Type B pancreatic cell (in vitro differentiated cells): ENCODE data around the gene MUCL1. TPM values are rescaled to one million over a fixed set of nuclear protein-coding genes. Genes with fewer than 3 reads are reported as not detected.
"Not testable (repeated sequence)": the region's sequence is repeated elsewhere in the genome, so short reads cannot be mapped to it uniquely, and the experiment has no call there.

ENCODE experiments used
- DNase-seq: peaks from one replicate; pipeline ENCODE4 v3.0.0; 2021; ENCODE audit warnings: mixed read lengths; ENCODE audit not compliant: unreplicated experiment; ENCODE audit errors: extremely low spot score
- H3K27ac Mint-ChIP-seq: 2 replicates; pipeline ENCODE4 v1.8.0; 2021; ENCODE audit warnings: mild to moderate bottlenecking, mixed read lengths
- H3K27me3 Mint-ChIP-seq: 2 replicates; pipeline ENCODE4 v1.8.0; 2021; ENCODE audit warnings: mixed read lengths
- H3K36me3 Mint-ChIP-seq: 2 replicates; pipeline ENCODE4 v1.8.0; 2021; ENCODE audit warnings: mixed read lengths
- H3K4me1 Mint-ChIP-seq: one replicate; pipeline ENCODE4 v1.8.0; 2021; ENCODE audit warnings: mixed read lengths; ENCODE audit not compliant: unreplicated experiment
- H3K4me3 Mint-ChIP-seq: 2 replicates; pipeline ENCODE4 v1.8.0; 2021; ENCODE audit warnings: mild to moderate bottlenecking, mixed read lengths
- H3K9me3 Mint-ChIP-seq: 2 replicates; pipeline ENCODE4 v1.8.0; 2021; ENCODE audit warnings: mixed read lengths
- total RNA-seq: library from RNA; stranded (reverse); gene quantifications from 2 replicates; pipeline ENCODE4 v1.2.1, GENCODE V29; 2021; ENCODE audit warnings: low replicate concordance
- TF ChIP-seq, protein P1 (sequence below): fragments of 200-600 bp; sonication (generic); conservative IDR thresholded peaks from 2 replicates; pipeline ENCODE4 v1.5.0; 2021; ENCODE audit warnings: antibody characterized with exemption, mild to moderate bottlenecking

The MUCL1 gene
- total RNA-seq, 1 donor from 2014 or later, result not detected

DNA sequence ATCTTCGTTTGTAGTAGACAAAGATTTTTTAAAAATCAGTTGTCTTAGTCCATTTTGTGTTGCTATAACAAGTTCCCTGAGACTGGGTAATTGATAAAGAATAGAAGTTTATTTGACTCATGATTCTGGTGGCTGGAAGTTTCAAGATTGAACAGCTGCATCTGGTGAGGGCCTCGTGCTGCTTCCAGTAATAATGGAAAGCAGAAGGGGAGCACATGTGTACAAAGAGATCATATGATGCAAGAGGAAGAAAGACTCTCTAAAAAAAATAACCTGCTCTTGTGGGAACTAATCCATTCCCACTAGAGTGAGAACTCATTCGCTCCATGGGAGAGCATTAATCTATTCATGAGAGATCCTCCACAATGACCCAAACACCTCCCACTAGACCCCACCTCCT, 24.8 kb downstream of the MUCL1 start:
- Mint-ChIP-seq H3K27ac (no peak overlapping the region), H3K9me3 (no peaks in the 10 kb centered on the region), H3K36me3 (no peaks in the 10 kb centered on the region), H3K4me3 (no peak overlapping the region), H3K4me1 (no peaks in the 10 kb centered on the region), H3K27me3 (no peaks in the 10 kb centered on the region)
- TF ChIP-seq, protein P1, sequence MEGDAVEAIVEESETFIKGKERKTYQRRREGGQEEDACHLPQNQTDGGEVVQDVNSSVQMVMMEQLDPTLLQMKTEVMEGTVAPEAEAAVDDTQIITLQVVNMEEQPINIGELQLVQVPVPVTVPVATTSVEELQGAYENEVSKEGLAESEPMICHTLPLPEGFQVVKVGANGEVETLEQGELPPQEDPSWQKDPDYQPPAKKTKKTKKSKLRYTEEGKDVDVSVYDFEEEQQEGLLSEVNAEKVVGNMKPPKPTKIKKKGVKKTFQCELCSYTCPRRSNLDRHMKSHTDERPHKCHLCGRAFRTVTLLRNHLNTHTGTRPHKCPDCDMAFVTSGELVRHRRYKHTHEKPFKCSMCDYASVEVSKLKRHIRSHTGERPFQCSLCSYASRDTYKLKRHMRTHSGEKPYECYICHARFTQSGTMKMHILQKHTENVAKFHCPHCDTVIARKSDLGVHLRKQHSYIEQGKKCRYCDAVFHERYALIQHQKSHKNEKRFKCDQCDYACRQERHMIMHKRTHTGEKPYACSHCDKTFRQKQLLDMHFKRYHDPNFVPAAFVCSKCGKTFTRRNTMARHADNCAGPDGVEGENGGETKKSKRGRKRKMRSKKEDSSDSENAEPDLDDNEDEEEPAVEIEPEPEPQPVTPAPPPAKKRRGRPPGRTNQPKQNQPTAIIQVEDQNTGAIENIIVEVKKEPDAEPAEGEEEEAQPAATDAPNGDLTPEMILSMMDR, result no peak
- DNase-seq, result no peak

DNA sequence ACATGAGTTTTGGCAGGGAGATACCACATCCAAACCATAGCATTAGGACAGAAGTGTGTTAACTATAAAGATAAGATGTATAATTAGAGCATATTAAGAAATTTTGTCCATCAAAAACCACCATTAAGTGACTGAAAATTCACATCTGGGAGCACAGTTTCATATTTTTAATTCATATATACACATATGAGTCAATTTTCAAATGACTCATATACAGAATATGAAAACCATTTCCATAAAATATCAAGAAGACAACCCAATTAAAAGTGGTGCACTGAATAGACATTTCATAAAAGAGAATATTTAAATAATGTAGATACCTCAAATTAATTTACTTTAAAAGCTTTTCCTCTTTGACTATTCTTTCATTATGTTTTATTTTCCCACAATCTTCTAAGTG, 25.3 kb downstream of the MUCL1 start:
- H3K36me3 Mint-ChIP-seq, result no peaks in the 10 kb centered on the region
- H3K4me3 Mint-ChIP-seq, result no peak overlapping the region
- H3K27me3 Mint-ChIP-seq, result no peaks in the 10 kb centered on the region
- no peaks in the 10 kb centered on the region for H3K4me1 Mint-ChIP-seq
- no peak overlapping the region for H3K27ac Mint-ChIP-seq
- no peak for DNase-seq
- TF ChIP-seq, protein P1, result no peak
- H3K9me3 Mint-ChIP-seq, result no peaks in the 10 kb centered on the region

DNA sequence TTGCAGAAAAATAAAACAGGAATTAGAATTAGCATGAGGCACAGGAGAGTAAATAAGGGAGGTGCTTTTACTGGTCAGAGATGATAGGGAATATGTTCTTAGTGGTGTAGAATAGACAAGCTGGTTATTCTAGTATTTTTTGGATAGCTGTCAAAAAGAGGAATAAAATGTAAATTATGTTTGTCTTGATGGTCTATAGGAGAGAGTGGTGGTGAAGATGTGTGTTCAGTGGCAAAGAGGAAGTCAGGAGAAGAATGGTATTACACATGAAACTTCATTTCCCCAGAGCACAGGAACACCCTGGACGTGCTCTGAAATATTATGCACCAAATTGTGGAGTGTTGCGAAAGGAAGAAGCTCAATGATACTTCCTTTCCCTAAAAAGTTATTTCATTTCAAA, 27.8 kb downstream of the MUCL1 start:
- Mint-ChIP-seq H3K9me3 (no peaks in the 10 kb centered on the region), H3K27me3 (no peaks in the 10 kb centered on the region), H3K4me1 (no peaks in the 10 kb centered on the region), H3K36me3 (no peaks in the 10 kb centered on the region), H3K27ac (no peak overlapping the region), H3K4me3 (no peak overlapping the region)
- DNase-seq, result no peak
- TF ChIP-seq, protein P1, result no peak

DNA sequence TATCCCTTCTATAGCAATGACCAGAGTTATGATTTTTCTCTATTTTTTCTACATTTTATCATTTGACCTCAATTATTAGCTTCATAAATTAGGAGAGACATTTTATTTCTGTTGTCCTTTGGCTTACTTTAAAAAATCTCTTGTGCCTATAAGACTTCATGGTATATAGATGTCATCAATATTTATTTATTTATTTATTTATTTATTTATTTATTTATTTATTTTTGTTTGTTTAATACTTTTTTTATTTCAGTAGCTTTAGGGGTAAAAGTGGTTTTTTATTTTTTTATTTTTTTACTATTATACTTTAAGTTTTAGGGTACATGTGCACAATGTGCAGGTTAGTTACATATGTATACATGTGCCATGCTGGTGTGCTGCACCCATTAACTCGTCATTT, 28.3 kb downstream of the MUCL1 start:
- H3K4me1 Mint-ChIP-seq, H3K27ac Mint-ChIP-seq, H3K36me3 Mint-ChIP-seq, H3K9me3 Mint-ChIP-seq, H3K4me3 Mint-ChIP-seq, DNase-seq, H3K27me3 Mint-ChIP-seq: not testable (repeated sequence)

DNA sequence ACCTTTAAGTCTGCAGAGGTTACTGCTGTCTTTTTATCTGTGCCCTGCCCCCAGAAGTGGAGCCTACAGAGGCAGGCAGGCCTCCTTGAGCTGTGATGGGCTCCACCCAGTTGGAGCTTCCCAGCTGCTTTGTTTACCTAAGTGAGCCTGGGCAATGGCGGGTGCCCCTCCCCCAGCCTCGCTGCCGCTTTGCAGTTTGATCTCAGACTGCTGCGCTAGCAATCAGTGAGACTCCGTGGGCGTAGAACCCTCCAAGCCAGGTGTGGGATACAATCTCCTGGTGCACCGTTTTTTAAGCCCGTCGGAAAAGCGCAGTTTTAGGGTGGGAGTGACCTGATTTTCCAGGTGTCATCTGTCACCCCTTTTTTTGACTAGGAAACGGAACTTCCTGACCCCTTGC, 34.1 kb downstream of the MUCL1 start:
- H3K4me3 Mint-ChIP-seq, H3K36me3 Mint-ChIP-seq, H3K9me3 Mint-ChIP-seq, H3K4me1 Mint-ChIP-seq, H3K27me3 Mint-ChIP-seq, H3K27ac Mint-ChIP-seq, DNase-seq: not testable (repeated sequence)

DNA sequence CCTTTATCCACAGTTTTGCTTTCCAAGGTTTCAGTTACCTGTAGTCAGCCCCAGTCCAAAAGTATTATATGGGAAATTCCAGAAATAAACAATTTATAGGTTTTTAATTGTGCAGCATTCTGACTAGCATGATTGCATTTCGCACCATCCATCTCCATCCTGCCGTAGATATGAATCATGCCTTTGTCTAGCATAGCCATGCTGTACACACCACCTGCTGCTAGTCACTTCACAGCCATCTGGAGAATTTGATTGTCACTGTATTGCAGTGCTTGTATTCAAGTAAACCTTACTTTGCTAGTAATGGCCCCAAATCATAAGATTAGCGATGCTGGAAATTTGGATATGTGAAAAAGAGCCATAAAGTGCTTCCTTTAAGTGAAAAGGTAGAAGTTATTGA, 36.0 kb downstream of the MUCL1 start:
- Mint-ChIP-seq H3K4me3 (no peak overlapping the region), H3K27me3 (no peaks in the 10 kb centered on the region), H3K4me1 (no peaks in the 10 kb centered on the region), H3K36me3 (no peaks in the 10 kb centered on the region), H3K9me3 (no peaks in the 10 kb centered on the region), H3K27ac (no peak overlapping the region)
- no peak for DNase-seq
- TF ChIP-seq, protein P1, result no peak
